ENCODE data around the gene DPEP2.
"Not testable (repeated sequence)": the region's sequence is repeated elsewhere in the genome, so short reads cannot be mapped to it uniquely, and the experiment has no call there.

The DPEP2 gene

GRCh38 chr16:67998779-67999688 lies at the start of gene DPEP2:
DPEP2 (minus strand) TSS chr16:67999484; CDS start chr16:67993212, 6,272 bp downstream.
- not testable (repeated sequence) for DNase-seq

GRCh38 chr16:68047987-68048386 lies 48.7 kb upstream of the DPEP2 start:
- no peak for DNase-seq

- DNase-seq, result no peak
Observed at GRCh38 chr16:68046106-68046505, 46.8 kb upstream of the DPEP2 start.

GRCh38 chr16:68041783-68042182 lies 42.5 kb upstream of the DPEP2 start:
- DNase-seq, result no peak

- DNase-seq, result peak; percentile 87 to 91
Observed at GRCh38 chr16:68040506-68041288, 41.4 kb upstream of the DPEP2 start.

- DNase-seq, result no peak
Observed at GRCh38 chr16:68037841-68038597, 38.7 kb upstream of the DPEP2 start.

- DNase-seq, result no peak
Observed at GRCh38 chr16:68035227-68035626, 35.9 kb upstream of the DPEP2 start.

GRCh38 chr16:68033101-68033500 lies 33.8 kb upstream of the DPEP2 start:
- no peak for DNase-seq

GRCh38 chr16:68031951-68032350 lies 32.7 kb upstream of the DPEP2 start:
- DNase-seq, result no peak

- not testable (repeated sequence) for DNase-seq
Observed at GRCh38 chr16:68030108-68030507, 30.8 kb upstream of the DPEP2 start.

- DNase-seq, result no peak
Observed at GRCh38 chr16:68028996-68029395, 29.7 kb upstream of the DPEP2 start.

- DNase-seq, result peak; percentile 89 to 96
Observed at GRCh38 chr16:68022728-68023537, 23.6 kb upstream of the DPEP2 start, which contains the start of the genes DDX28 and DUS2. DDX28 (minus strand) TSS chr16:68023232; CDS start chr16:68023202, 30 bp downstream. DUS2 (plus strand) TSS chr16:68023284; CDS start chr16:68038024, 14,740 bp downstream.

- no peak for DNase-seq
Observed at GRCh38 chr16:68022278-68022727, 23.0 kb upstream of the DPEP2 start.

GRCh38 chr16:68021490-68021889 lies 22.2 kb upstream of the DPEP2 start:
- no peak for DNase-seq

GRCh38 chr16:68019167-68019680 lies 19.9 kb upstream of the DPEP2 start:
- no peak for DNase-seq

GRCh38 chr16:68015681-68016080 lies 16.4 kb upstream of the DPEP2 start, which contains the start of gene DPEP2NB:
DPEP2NB (minus strand) TSS chr16:68015911; CDS start chr16:68015770, 141 bp downstream.
- DNase-seq, result no peak

GRCh38 chr16:68013440-68013839 lies 14.2 kb upstream of the DPEP2 start:
- no peak for DNase-seq

GRCh38 chr16:68009872-68010271 lies 10.6 kb upstream of the DPEP2 start:
- DNase-seq, result not testable (repeated sequence)

GRCh38 chr16:68009157-68009735 lies 10.0 kb upstream of the DPEP2 start:
- DNase-seq, result no peak

GRCh38 chr16:68005786-68006286 lies 6.6 kb upstream of the DPEP2 start:
- DNase-seq, result no peak

GRCh38 chr16:68005211-68005610 lies 5.9 kb upstream of the DPEP2 start:
- DNase-seq, result no peak
